IPS-15b (cell line): ENCODE data around the gene TTLL4.
"Not testable (repeated sequence)": the region's sequence is repeated elsewhere in the genome, so short reads cannot be mapped to it uniquely, and the experiment has no call there.

Experiments used
- H3K27me3 ChIP-seq: one replicate; pipeline ENCODE4 v1.6.1; 2013; ENCODE audit warnings: low read length; ENCODE audit not compliant: control insufficient read depth, insufficient read depth
- H3K36me3 ChIP-seq: one replicate; pipeline ENCODE4 v1.6.1; 2013; ENCODE audit warnings: low read length; ENCODE audit not compliant: control insufficient read depth, insufficient read depth
- H3K4me1 ChIP-seq: one replicate; pipeline ENCODE4 v1.6.1; 2013; ENCODE audit warnings: mild to moderate bottlenecking, low read length; ENCODE audit not compliant: control insufficient read depth, insufficient read depth
- H3K4me3 ChIP-seq: one replicate; pipeline ENCODE4 v1.5.1; 2013; ENCODE audit warnings: low read depth, low read length
- H3K9ac ChIP-seq: one replicate; pipeline ENCODE4 v1.6.1; 2013; ENCODE audit warnings: low read depth, mild to moderate bottlenecking, low read length
- H3K9me3 ChIP-seq: one replicate; pipeline ENCODE4 v1.6.1; 2013; ENCODE audit warnings: mild to moderate bottlenecking, low read length; ENCODE audit not compliant: control insufficient read depth, insufficient read depth

Gene TTLL4

GRCh38 chr2:218687400-218688060 lies 23.1 kb upstream of the TTLL4 start:
- H3K4me1 ChIP-seq, H3K9ac ChIP-seq, H3K27me3 ChIP-seq, H3K9me3 ChIP-seq, H3K4me3 ChIP-seq: not testable (repeated sequence)
- peaks cover 13% of the 10 kb centered on the region for H3K36me3 ChIP-seq

- H3K4me3 ChIP-seq = no peak overlapping the region
- H3K36me3 ChIP-seq = peaks cover 19% of the 10 kb centered on the region
- no peaks in the 10 kb centered on the region for H3K4me1 ChIP-seq
- H3K27me3 ChIP-seq = no peaks in the 10 kb centered on the region
- no peak overlapping the region for H3K9ac ChIP-seq
- no peaks in the 10 kb centered on the region for H3K9me3 ChIP-seq
These were observed 19.4 kb upstream of the TTLL4 start for GRCh38 chr2:218691234-218691633.

GRCh38 chr2:218694405-218695145 lies 16.1 kb upstream of the TTLL4 start:
- Histone ChIP-seq H3K4me1 (no peaks in the 10 kb centered on the region), H3K9ac (no peak overlapping the region), H3K27me3 (no peaks in the 10 kb centered on the region), H3K9me3 (no peaks in the 10 kb centered on the region), H3K4me3 (no peak overlapping the region), H3K36me3 (peaks cover 32% of the 10 kb centered on the region)

- Histone ChIP-seq H3K27me3 (no peaks in the 10 kb centered on the region), H3K4me1 (no peaks in the 10 kb centered on the region), H3K4me3 (no peak overlapping the region), H3K9me3 (no peaks in the 10 kb centered on the region), H3K36me3 (peaks cover 22% of the 10 kb centered on the region), H3K9ac (no peak overlapping the region)
These were observed 11.8 kb upstream of the TTLL4 start for GRCh38 chr2:218698885-218699284.

- Histone ChIP-seq H3K36me3 (peaks cover 20% of the 10 kb centered on the region), H3K4me1 (no peaks in the 10 kb centered on the region)
These were observed 8.8 kb upstream of the TTLL4 start for GRCh38 chr2:218701806-218702205.

GRCh38 chr2:218703341-218703740 lies 7.3 kb upstream of the TTLL4 start:
- H3K36me3 ChIP-seq = peaks cover 14% of the 10 kb centered on the region
- no peak overlapping the region for H3K4me3 ChIP-seq
- H3K4me1 ChIP-seq = no peaks in the 10 kb centered on the region
- no peaks in the 10 kb centered on the region for H3K27me3 ChIP-seq
- H3K9ac ChIP-seq = no peak overlapping the region
- H3K9me3 ChIP-seq = no peaks in the 10 kb centered on the region

More at GRCh38 chr2:218701806-218702205, 8.8 kb upstream of the TTLL4 start:
- no peaks in the 10 kb centered on the region for H3K9me3 ChIP-seq
- no peak overlapping the region for H3K9ac ChIP-seq
- H3K4me3 ChIP-seq = no peak overlapping the region
- H3K27me3 ChIP-seq = no peaks in the 10 kb centered on the region

GRCh38 chr2:218708086-218708485 lies 2.5 kb upstream of the TTLL4 start:
- no peaks in the 10 kb centered on the region for H3K27me3 ChIP-seq
- H3K9me3 ChIP-seq = no peaks in the 10 kb centered on the region
- no peaks in the 10 kb centered on the region for H3K36me3 ChIP-seq
- no peak overlapping the region for H3K9ac ChIP-seq
- no peaks in the 10 kb centered on the region for H3K4me1 ChIP-seq
- no peak overlapping the region for H3K4me3 ChIP-seq

GRCh38 chr2:218709908-218710307 lies 727 bp upstream of the TTLL4 start:
- no peaks in the 10 kb centered on the region for H3K27me3 ChIP-seq
- H3K4me3 ChIP-seq = no peak overlapping the region
- H3K4me1 ChIP-seq = no peaks in the 10 kb centered on the region
- no peaks in the 10 kb centered on the region for H3K36me3 ChIP-seq
- no peaks in the 10 kb centered on the region for H3K9me3 ChIP-seq
- no peak overlapping the region for H3K9ac ChIP-seq

- Histone ChIP-seq H3K4me1 (no peaks in the 10 kb centered on the region), H3K27me3 (no peaks in the 10 kb centered on the region), H3K36me3 (no peaks in the 10 kb centered on the region), H3K4me3 (peak overlapping the region; percentile 74), H3K9ac (peak overlapping the region; percentile 29), H3K9me3 (no peaks in the 10 kb centered on the region)
These were observed 325 bp upstream of the TTLL4 start for GRCh38 chr2:218710334-218710686.

GRCh38 chr2:218711550-218711929 lies 905 bp downstream of the TTLL4 start:
- H3K36me3 ChIP-seq = no peaks in the 10 kb centered on the region
- H3K4me1 ChIP-seq = no peaks in the 10 kb centered on the region
- H3K9ac ChIP-seq = no peak overlapping the region
- H3K4me3 ChIP-seq = peak overlapping the region; percentile 74
- H3K9me3 ChIP-seq = no peaks in the 10 kb centered on the region
- no peaks in the 10 kb centered on the region for H3K27me3 ChIP-seq

- Histone ChIP-seq H3K4me3 (no peak overlapping the region), H3K36me3 (no peaks in the 10 kb centered on the region), H3K9me3 (no peaks in the 10 kb centered on the region), H3K9ac (no peak overlapping the region), H3K27me3 (no peaks in the 10 kb centered on the region), H3K4me1 (peaks cover under 1% of the 10 kb centered on the region)
These were observed 3.3 kb downstream of the TTLL4 start for GRCh38 chr2:218713922-218714321.

- Histone ChIP-seq H3K4me1 (peaks cover 14% of the 10 kb centered on the region), H3K9me3 (no peaks in the 10 kb centered on the region), H3K4me3 (no peak overlapping the region), H3K9ac (no peak overlapping the region), H3K27me3 (no peaks in the 10 kb centered on the region), H3K36me3 (no peaks in the 10 kb centered on the region)
These were observed 5.4 kb downstream of the TTLL4 start for GRCh38 chr2:218716070-218716469.
